Effector memory CD4-positive, alpha-beta T cell (primary cell): ENCODE data around the gene RUSF1.

ENCODE experiments used
- DNase-seq, 3 donors: peaks; one replicate each; pipeline ENCODE4 v3.0.0-alpha.2; 2020
- H3K27ac ChIP-seq: 2 replicates; pipeline ENCODE4 v1.7.0; 2013; ENCODE audit warnings: mild to moderate bottlenecking, low read length, moderate library complexity; ENCODE audit not compliant: insufficient read depth, poor library complexity, severe bottlenecking
- H3K27me3 ChIP-seq: replicated peaks from 2 replicates; pipeline ENCODE4 v1.7.0; 2013; ENCODE audit warnings: mild to moderate bottlenecking, low read length; ENCODE audit not compliant: insufficient read depth, control insufficient read depth, poor library complexity, severe bottlenecking
- H3K36me3 ChIP-seq: 2 replicates; pipeline ENCODE4 v1.7.0; 2013; ENCODE audit warnings: mild to moderate bottlenecking, low read length, moderate library complexity; ENCODE audit not compliant: control insufficient read depth, insufficient read depth
- H3K4me1 ChIP-seq: 2 replicates; pipeline ENCODE4 v1.7.0; 2013; ENCODE audit warnings: low read length, mild to moderate bottlenecking; ENCODE audit not compliant: control insufficient read depth, insufficient read depth, poor library complexity, severe bottlenecking
- H3K4me3 ChIP-seq: 2 replicates; pipeline ENCODE4 v1.7.0; 2013; ENCODE audit warnings: low read length, low read depth, mild to moderate bottlenecking; ENCODE audit not compliant: insufficient read depth, poor library complexity, severe bottlenecking
- H3K9me3 ChIP-seq: 2 replicates; pipeline ENCODE4 v1.7.0; 2013; ENCODE audit warnings: mild to moderate bottlenecking, low read length, moderate library complexity; ENCODE audit not compliant: control insufficient read depth

The RUSF1 gene

DNA sequence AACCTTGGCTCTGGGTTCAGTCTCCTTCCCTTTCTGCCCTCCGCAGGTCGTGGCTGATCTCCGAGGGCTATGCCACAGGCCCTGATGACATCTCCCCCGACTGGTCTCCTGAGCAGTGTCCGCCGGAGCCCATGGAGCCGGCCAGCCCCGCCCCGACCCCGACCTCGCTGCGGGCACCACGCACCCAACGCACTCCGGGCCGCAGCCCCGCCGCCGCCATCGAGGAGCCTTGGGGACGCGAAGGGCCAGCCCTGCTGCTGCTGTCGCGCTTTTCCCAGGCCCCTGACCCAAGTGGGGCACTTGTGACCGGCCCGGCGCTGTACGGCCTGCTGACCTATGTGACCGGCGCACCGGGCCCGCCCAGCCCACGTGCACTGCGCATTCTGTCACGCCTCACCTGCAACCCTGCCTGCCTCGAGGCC is 43.8 kb downstream of the RUSF1 start:
- peaks cover 15% of the 10 kb centered on the region for H3K4me1 ChIP-seq
- no peak overlapping the region for H3K4me3 ChIP-seq
- no peaks in the 10 kb centered on the region for H3K9me3 ChIP-seq
- no peaks in the 10 kb centered on the region for H3K27me3 ChIP-seq
- no peak for DNase-seq
- H3K36me3 ChIP-seq, result peaks cover 10% of the 10 kb centered on the region
- no peak overlapping the region for H3K27ac ChIP-seq

DNA sequence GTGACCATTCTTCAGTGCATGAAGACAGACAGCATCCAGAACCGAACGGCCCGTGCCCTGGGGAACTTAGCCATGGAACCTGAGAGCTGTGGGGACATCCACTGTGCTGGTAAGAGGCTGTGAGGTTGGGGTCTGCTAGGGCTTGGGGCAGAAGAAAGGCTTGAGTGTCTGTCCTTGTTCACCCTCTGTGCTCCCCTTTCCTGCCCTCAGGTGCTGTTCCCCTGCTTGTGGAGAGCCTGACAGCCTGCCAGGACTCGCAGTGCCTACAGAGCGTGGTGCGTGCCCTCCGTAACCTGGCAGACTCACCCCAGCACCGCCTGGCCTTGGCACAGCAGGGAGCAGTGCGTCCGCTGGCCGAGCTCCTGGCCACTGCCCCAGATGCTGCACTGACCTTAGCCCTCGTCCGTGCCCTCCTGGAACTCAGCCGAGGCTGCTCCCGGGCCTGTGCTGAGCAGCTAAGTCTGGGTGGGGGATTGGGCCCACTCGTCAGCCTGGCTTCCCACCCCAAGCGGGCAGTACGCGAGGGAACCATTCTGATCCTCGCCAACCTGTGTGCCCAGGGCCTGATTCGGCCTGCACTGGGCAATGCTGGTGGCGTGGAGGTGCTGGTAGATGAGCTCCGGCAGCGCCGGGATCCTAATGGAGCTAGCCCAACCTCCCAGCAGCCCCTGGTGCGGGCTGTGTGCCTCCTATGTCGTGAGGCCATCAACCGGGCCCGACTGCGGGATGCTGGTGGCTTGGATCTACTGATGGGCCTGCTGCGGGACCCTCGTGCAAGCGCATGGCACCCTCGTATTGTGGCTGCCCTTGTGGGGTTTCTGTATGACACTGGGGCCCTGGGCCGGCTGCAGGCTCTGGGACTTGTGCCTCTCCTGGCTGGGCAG is 46.0 kb downstream of the RUSF1 start:
- H3K27ac ChIP-seq, result no peak overlapping the region
- H3K27me3 ChIP-seq, result no peaks in the 10 kb centered on the region
- H3K4me1 ChIP-seq, result peaks cover 27% of the 10 kb centered on the region
- no peak overlapping the region for H3K4me3 ChIP-seq
- DNase-seq, result no peak
- H3K36me3 ChIP-seq, result peaks cover 10% of the 10 kb centered on the region
- H3K9me3 ChIP-seq, result no peaks in the 10 kb centered on the region

DNA sequence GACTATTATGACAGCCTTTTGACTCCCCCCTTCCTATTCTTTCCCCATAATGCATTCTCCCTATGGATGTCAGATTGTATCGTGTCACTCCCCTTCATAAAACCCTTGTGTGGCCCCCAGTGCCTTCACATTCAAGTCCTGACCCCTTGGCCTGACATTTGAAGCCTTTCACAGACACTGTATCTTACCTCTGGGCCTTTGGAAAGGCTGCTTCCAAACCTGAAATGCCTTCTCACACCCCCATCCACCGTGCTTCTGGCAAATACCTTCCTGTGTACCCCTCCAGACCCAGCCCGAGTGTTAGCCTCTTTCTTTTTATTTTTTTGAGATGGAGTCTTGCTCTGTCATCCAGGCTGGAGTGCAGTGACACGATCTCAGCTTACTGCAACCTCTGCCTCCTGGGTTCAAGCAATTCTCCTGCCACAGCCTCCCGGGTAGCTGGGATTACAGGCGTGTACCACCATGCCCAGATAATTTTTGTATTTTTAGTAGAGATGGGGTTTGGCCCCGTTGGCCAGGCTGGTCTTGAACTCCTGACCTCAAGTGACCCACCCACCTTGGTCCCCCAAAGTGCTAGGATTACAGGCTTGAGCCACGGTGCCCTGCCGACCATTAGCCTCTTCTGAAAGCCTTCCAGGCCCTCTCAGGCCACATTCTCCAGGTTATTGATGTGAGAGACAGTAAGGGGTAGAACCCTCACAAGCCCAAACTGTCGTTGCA is 46.8 kb downstream of the RUSF1 start:
- Histone ChIP-seq H3K4me3 (no peak overlapping the region), H3K27ac (no peak overlapping the region), H3K27me3 (no peaks in the 10 kb centered on the region), H3K36me3 (peaks cover 10% of the 10 kb centered on the region), H3K4me1 (peaks cover 22% of the 10 kb centered on the region), H3K9me3 (no peaks in the 10 kb centered on the region)
- no peak for DNase-seq

GRCh38 chr16:31460582-31461002 is 47.6 kb downstream of the RUSF1 start:
- Histone ChIP-seq H3K9me3 (no peaks in the 10 kb centered on the region), H3K4me1 (peaks cover 23% of the 10 kb centered on the region), H3K4me3 (no peak overlapping the region), H3K27ac (no peak overlapping the region), H3K27me3 (no peaks in the 10 kb centered on the region), H3K36me3 (peaks cover 10% of the 10 kb centered on the region)
- DNase-seq, result no peak

- DNase-seq, result peak; percentile 99 to 100 (median 100)
- H3K4me1 ChIP-seq, result peaks cover 25% of the 10 kb centered on the region
- H3K27ac ChIP-seq, result peak overlapping the region; percentile 99
- H3K36me3 ChIP-seq, result peaks cover 10% of the 10 kb centered on the region
- peak overlapping the region; percentile 86 for H3K4me3 ChIP-seq
- H3K27me3 ChIP-seq, result no peaks in the 10 kb centered on the region
- no peaks in the 10 kb centered on the region for H3K9me3 ChIP-seq
Measured at GRCh38 chr16:31459687-31460581, 48.3 kb downstream of the RUSF1 start.

GRCh38 chr16:31458844-31459686 is 49.1 kb downstream of the RUSF1 start, which contains the start of gene ARMC5:
ARMC5 (plus strand) TSS chr16:31459501; CDS start chr16:31459525, 24 bp downstream.
- peak within 1 kb of the TSS; percentile 86 for H3K4me3 ChIP-seq
- no peaks in the 10 kb centered on the region for H3K9me3 ChIP-seq
- DNase-seq, result peak; percentile 94 to 97 (median 95)
- peaks cover 10% of the 10 kb centered on the region for H3K36me3 ChIP-seq
- no peaks in the 10 kb centered on the region for H3K27me3 ChIP-seq
- H3K4me1 ChIP-seq, result peaks cover 25% of the 10 kb centered on the region
- peak within 1 kb of the TSS; percentile 99 for H3K27ac ChIP-seq

DNA sequence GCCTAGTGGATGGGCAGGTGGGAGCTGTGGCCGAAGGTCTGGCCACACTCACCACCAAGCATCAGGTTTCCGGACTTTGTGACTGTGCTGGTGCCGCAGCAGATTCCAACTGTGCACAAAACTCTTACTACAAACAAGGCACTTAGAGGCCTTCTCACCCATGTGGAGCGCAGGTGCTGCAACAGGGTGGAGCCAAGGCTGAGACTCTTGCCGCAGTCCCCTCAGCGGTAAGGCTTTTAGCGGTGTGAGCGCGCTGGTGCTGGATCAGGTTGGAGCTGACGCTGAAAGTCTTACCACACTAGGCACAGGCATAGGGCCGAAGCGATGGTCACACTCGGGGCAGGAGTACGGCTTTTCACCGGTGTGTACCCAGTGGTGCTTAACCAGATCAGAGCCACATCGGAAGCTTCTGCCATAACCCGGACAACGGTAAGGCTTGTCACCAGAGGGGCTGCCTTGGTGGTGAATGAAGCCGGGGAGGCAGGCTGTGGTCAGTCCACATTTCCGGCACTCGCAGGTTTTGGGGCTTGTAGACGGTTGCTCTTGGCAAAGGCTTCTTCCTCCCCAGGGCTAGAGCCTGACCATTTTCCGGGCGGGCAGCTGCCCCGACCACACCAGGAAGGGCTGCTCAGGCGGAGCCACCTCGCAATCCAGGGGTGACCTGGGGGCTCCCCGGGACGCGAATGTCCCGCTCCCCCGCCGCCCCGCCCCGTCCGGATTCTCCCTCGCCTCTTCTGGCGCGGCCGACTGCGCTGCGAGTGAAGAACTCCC is 49.9 kb downstream of the RUSF1 start:
- peaks cover 5% of the 10 kb centered on the region for H3K36me3 ChIP-seq
- H3K4me3 ChIP-seq, result peak overlapping the region; percentile 86
- peak; percentile 45 to 60 (median 56) for DNase-seq
- no peaks in the 10 kb centered on the region for H3K27me3 ChIP-seq
- H3K27ac ChIP-seq, result peak overlapping the region; percentile 99
- peaks cover 25% of the 10 kb centered on the region for H3K4me1 ChIP-seq
- no peaks in the 10 kb centered on the region for H3K9me3 ChIP-seq

GRCh38 chr16:31456988-31457360 is 51.2 kb downstream of the RUSF1 start:
- Histone ChIP-seq H3K36me3 (no peaks in the 10 kb centered on the region), H3K4me1 (peaks cover 25% of the 10 kb centered on the region), H3K27me3 (no peaks in the 10 kb centered on the region), H3K9me3 (no peaks in the 10 kb centered on the region), H3K4me3 (no peak overlapping the region), H3K27ac (no peak overlapping the region)
- DNase-seq, result no peak
